K562 (cell line): ENCODE measurements around the gene GNRH2. TPM values are rescaled to one million over a fixed set of nuclear protein-coding genes. Genes with fewer than 3 reads are reported as not detected.

Experiments used
- CBX8 ChIP-seq: fragments of 200-600 bp; sonication (generic); IDR thresholded peaks from 2 replicates; pipeline ENCODE4 v1.6.1; 2012; ENCODE audit warnings: borderline replicate concordance, mixed run types, low read depth, mild to moderate bottlenecking, moderate library complexity, mixed read lengths, low read length, control low read depth, inconsistent platforms; ENCODE audit not compliant: poor library complexity, severe bottlenecking; ENCODE audit errors: extremely low read depth
- GTF3C2 ChIP-seq: IDR thresholded peaks from 3 replicates; pipeline ENCODE4 v1.6.1; 2011; ENCODE audit warnings: borderline replicate concordance, mild to moderate bottlenecking, moderate library complexity; ENCODE audit not compliant: insufficient read length; ENCODE audit errors: extremely low read depth
- NCOR1 ChIP-seq: fragments of 450-650 bp; IDR thresholded peaks from 2 replicates; pipeline ENCODE4 v1.6.1; 2016; ENCODE audit warnings: mild to moderate bottlenecking, moderate library complexity
- ZC3H8 ChIP-seq: fragments of 450-650 bp; IDR thresholded peaks from 2 replicates; pipeline ENCODE4 v1.6.1; 2017
- ZKSCAN8 ChIP-seq: fragments of 200-800 bp; sonication (Bioruptor generic); IDR thresholded peaks from 2 replicates; pipeline ENCODE4 v1.6.1; 2016; ENCODE audit warnings: missing genetic modification characterization, missing compliant biosample characterization
- polyA plus RNA-seq, 8 experiments: library from polyadenylated mRNA; depleted of rRNA in 4 of 8; stranded (reverse) in 5 of 8; unstranded in 3 of 8; fragments of >200 nt; fragmentation: Nextera tagmentation in 2 of 8; fragmentation: Illumina TruSeq in 1 of 8; extraction: Ambion mirVana in 2 of 8; extraction: Trizol in 1 of 8; gene quantifications; 2 replicates each; pipeline versions ENCODE4 v1.2.1 to v1.2.3, GENCODE V29; 2011 to 2014; ENCODE audit warnings: inconsistent platforms in 1 of 8, missing spikeins in 1 of 8
- total RNA-seq, 7 experiments: library from RNA; depleted of rRNA in 6 of 7; stranded (reverse); fragments of >200 nt in 6 of 7; fragmentation: Illumina TruSeq in 2 of 7; extraction: Trizol in 2 of 7; gene quantifications; 2 replicates each; pipeline versions ENCODE4 v1.2.1 to v1.2.3, GENCODE V29; 2011 to 2021; ENCODE audit warnings: low replicate concordance in 1 of 7
- TF ChIP-seq, protein P1 (sequence below), 2 experiments: fragments of 450-650 bp in 1 of 2; sonication (generic) in 1 of 2; formaldehyde crosslinking in 1 of 2; IDR thresholded peaks; 2 replicates each; pipeline versions ENCODE4 v1.7.1 to v1.9.0; 2016 to 2022; ENCODE audit warnings: inconsistent platforms in 1 of 2, mild to moderate bottlenecking in 1 of 2, missing genetic modification reagents in 1 of 2
- TF ChIP-seq, protein P2 (sequence below): fragments of 150-350 bp; IDR thresholded peaks from 2 replicates; pipeline ENCODE4 v1.6.1; 2014; ENCODE audit warnings: low read depth, mild to moderate bottlenecking, low read length, borderline replicate concordance
- TF ChIP-seq, protein P3 (sequence below): fragments of 250-450 bp; sonication (Bioruptor Pico); IDR thresholded peaks from 2 replicates; pipeline ENCODE4 v1.5.0; 2021

GNRH2 gene
- total and polyA plus RNA-seq, 9 of the 15 experiments (the other 6 are each of a cell fraction or from before 2014, with no cell fraction given): 0.11 to 0.50 (median 0.24) TPM; not detected in 5

DNA sequence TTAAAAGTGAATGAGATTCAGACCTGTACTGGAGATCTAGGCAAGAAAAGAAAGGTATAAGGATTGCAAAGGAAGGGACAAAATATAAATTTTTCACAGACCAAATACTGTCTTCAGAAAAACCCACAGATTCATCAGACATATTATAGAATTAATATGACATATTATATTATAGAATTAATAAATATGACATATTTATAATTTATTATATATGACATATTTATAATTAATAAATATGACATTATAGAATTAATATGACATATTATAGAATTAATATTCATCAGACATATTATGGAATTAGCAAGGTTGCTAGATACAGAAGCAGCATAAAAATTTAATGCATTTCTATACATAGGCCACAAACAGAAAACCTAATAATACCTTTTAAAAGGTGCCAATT is 44.7 kb upstream of the GNRH2 start (continued):
- TF ChIP-seq, protein P1, sequence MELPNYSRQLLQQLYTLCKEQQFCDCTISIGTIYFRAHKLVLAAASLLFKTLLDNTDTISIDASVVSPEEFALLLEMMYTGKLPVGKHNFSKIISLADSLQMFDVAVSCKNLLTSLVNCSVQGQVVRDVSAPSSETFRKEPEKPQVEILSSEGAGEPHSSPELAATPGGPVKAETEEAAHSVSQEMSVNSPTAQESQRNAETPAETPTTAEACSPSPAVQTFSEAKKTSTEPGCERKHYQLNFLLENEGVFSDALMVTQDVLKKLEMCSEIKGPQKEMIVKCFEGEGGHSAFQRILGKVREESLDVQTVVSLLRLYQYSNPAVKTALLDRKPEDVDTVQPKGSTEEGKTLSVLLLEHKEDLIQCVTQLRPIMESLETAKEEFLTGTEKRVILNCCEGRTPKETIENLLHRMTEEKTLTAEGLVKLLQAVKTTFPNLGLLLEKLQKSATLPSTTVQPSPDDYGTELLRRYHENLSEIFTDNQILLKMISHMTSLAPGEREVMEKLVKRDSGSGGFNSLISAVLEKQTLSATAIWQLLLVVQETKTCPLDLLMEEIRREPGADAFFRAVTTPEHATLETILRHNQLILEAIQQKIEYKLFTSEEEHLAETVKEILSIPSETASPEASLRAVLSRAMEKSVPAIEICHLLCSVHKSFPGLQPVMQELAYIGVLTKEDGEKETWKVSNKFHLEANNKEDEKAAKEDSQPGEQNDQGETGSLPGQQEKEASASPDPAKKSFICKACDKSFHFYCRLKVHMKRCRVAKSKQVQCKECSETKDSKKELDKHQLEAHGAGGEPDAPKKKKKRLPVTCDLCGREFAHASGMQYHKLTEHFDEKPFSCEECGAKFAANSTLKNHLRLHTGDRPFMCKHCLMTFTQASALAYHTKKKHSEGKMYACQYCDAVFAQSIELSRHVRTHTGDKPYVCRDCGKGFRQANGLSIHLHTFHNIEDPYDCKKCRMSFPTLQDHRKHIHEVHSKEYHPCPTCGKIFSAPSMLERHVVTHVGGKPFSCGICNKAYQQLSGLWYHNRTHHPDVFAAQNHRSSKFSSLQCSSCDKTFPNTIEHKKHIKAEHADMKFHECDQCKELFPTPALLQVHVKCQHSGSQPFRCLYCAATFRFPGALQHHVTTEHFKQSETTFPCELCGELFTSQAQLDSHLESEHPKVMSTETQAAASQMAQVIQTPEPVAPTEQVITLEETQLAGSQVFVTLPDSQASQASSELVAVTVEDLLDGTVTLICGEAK (IDR thresholded peaks at IDR 0.05): no peak
- TF ChIP-seq, protein P1 (CRISPR knock-in tag; IDR thresholded peaks at IDR 0.05): no peak
- TF ChIP-seq CBX8 (no peak), GTF3C2 (no peak), ZC3H8 (no peak), ZKSCAN8 (CRISPR knock-in tag) (no peak), NCOR1 (no peak)
- TF ChIP-seq, protein P2, sequence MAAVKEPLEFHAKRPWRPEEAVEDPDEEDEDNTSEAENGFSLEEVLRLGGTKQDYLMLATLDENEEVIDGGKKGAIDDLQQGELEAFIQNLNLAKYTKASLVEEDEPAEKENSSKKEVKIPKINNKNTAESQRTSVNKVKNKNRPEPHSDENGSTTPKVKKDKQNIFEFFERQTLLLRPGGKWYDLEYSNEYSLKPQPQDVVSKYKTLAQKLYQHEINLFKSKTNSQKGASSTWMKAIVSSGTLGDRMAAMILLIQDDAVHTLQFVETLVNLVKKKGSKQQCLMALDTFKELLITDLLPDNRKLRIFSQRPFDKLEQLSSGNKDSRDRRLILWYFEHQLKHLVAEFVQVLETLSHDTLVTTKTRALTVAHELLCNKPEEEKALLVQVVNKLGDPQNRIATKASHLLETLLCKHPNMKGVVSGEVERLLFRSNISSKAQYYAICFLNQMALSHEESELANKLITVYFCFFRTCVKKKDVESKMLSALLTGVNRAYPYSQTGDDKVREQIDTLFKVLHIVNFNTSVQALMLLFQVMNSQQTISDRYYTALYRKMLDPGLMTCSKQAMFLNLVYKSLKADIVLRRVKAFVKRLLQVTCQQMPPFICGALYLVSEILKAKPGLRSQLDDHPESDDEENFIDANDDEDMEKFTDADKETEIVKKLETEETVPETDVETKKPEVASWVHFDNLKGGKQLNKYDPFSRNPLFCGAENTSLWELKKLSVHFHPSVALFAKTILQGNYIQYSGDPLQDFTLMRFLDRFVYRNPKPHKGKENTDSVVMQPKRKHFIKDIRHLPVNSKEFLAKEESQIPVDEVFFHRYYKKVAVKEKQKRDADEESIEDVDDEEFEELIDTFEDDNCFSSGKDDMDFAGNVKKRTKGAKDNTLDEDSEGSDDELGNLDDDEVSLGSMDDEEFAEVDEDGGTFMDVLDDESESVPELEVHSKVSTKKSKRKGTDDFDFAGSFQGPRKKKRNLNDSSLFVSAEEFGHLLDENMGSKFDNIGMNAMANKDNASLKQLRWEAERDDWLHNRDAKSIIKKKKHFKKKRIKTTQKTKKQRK: no peak
- TF ChIP-seq, protein P3, sequence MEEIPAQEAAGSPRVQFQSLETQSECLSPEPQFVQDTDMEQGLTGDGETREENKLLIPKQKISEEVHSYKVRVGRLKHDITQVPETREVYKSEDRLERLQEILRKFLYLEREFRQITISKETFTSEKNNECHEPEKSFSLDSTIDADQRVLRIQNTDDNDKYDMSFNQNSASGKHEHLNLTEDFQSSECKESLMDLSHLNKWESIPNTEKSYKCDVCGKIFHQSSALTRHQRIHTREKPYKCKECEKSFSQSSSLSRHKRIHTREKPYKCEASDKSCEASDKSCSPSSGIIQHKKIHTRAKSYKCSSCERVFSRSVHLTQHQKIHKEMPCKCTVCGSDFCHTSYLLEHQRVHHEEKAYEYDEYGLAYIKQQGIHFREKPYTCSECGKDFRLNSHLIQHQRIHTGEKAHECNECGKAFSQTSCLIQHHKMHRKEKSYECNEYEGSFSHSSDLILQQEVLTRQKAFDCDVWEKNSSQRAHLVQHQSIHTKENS (CRISPR knock-in tag): no peak
